ENCODE results near the gene RPP25L.

- TF ChIP-seq BHLHE40 (IDR thresholded peaks at IDR 0.05; ENCODE audit: borderline replicate concordance) (no peak), ZNF384 (IDR thresholded peaks at IDR 0.05) (no peak), TARDBP (IDR thresholded peaks at IDR 0.05) (no peak), NFRKB (IDR thresholded peaks at IDR 0.05) (no peak), SP1 (IDR thresholded peaks at IDR 0.05) (no peak), HDGF (IDR thresholded peaks at IDR 0.05; ENCODE audit: borderline replicate concordance) (no peak), FOXA1 (IDR thresholded peaks at IDR 0.05) (no peak), SUZ12 (IDR thresholded peaks at IDR 0.05) (no peak), FOXK2 (IDR thresholded peaks at IDR 0.05) (no peak), ARNT (IDR thresholded peaks at IDR 0.05) (no peak), L3MBTL2 (conservative IDR thresholded peaks at IDR 0.05) (no peak)
Measured at GRCh38 chr9:34601937-34602573, 9.8 kb downstream of the RPP25L start.
